Measurements from ENCODE around the gene PLAAT1. TPM values are rescaled to one million over a fixed set of nuclear protein-coding genes. Genes with fewer than 3 reads are reported as not detected.

The PLAAT1 gene
- polyA plus RNA-seq, 1 donor, result 3.6 TPM

Other genes with a start within 250 kb of the PLAAT1 start
- gene ATP13A5, start 137.5 kb downstream of the PLAAT1 start, polyA plus RNA-seq (ENCODE audit: insufficient read length), result 0.22 TPM